ENCODE measurements around the gene PIP5KL1.

GRCh38 chr9:127876026-127876763, 54.4 kb downstream of the PIP5KL1 start:
- no peak for TF ChIP-seq CTCF (conservative IDR thresholded peaks at IDR 0.05; ENCODE audit: low read depth, low read length)
- no peak for TF ChIP-seq EZH2 (IDR thresholded peaks at IDR 0.05; ENCODE audit: borderline replicate concordance, low read depth, low read length, poor library complexity, severe bottlenecking)

Data from A673 (cell line).